ENCODE measurements around the gene PRCC.

Gene PRCC

GRCh38 chr1:156813298-156813697 is 46.0 kb downstream of the PRCC start:
- no peak for DNase-seq

GRCh38 chr1:156813750-156814570 is 46.6 kb downstream of the PRCC start:
- DNase-seq, result peak in 33 of 56 donors; percentile 7 to 74 (median 27)

- DNase-seq, result no peak
Measured at GRCh38 chr1:156814571-156815260, 47.4 kb downstream of the PRCC start.

GRCh38 chr1:156815307-156815826 is 48.0 kb downstream of the PRCC start:
- no peak for DNase-seq

- DNase-seq, result no peak
Measured at GRCh38 chr1:156815961-156816422, 48.7 kb downstream of the PRCC start.

GRCh38 chr1:156816561-156817328 is 49.4 kb downstream of the PRCC start, which contains the start of gene SH2D2A:
Gene SH2D2A (minus strand): TSS chr1:156816848. CDS start chr1:156816708, 140 bp downstream.
- no peak for DNase-seq

- DNase-seq, result no peak
Measured at GRCh38 chr1:156821801-156822200, 54.5 kb downstream of the PRCC start.

GRCh38 chr1:156822680-156823079 is 55.3 kb downstream of the PRCC start:
- no peak for DNase-seq

GRCh38 chr1:156823210-156823790 is 56.0 kb downstream of the PRCC start:
- DNase-seq, result no peak

- DNase-seq, result no peak
Measured at GRCh38 chr1:156826630-156827029, 59.3 kb downstream of the PRCC start.

GRCh38 chr1:156828400-156829124 is 61.2 kb downstream of the PRCC start:
- DNase-seq, result no peak

- DNase-seq, result no peak
Measured at GRCh38 chr1:156832434-156832833, 65.1 kb downstream of the PRCC start.

GRCh38 chr1:156833603-156834002 is 66.3 kb downstream of the PRCC start:
- DNase-seq, result no peak

- DNase-seq, result no peak
Measured at GRCh38 chr1:156834322-156834721, 67.0 kb downstream of the PRCC start.

- no peak for DNase-seq
Measured at GRCh38 chr1:156836041-156836654, 68.8 kb downstream of the PRCC start.

- no peak for DNase-seq
Measured at GRCh38 chr1:156836892-156837291, 69.6 kb downstream of the PRCC start.

- peak in 6 of 56 donors; percentile 5 to 29 (median 12) for DNase-seq
Measured at GRCh38 chr1:156838972-156839371, 71.6 kb downstream of the PRCC start.

- no peak for DNase-seq
Measured at GRCh38 chr1:156839426-156840109, 72.2 kb downstream of the PRCC start.

- no peak for DNase-seq
Measured at GRCh38 chr1:156840186-156840897, 73.0 kb downstream of the PRCC start.

Data from amygdala (tissue), 56 donors.